Measurements from ENCODE around the gene SH3TC2. TPM values are rescaled to one million over a fixed set of nuclear protein-coding genes. Genes with fewer than 3 reads are reported as not detected.

Gene SH3TC2
- total and polyA plus RNA-seq, 10 of the 15 experiments (the other 5 are each of a cell fraction or from before 2014, with no cell fraction given): not detected

GRCh38 chr5:149013796-149014195, 49.1 kb downstream of the SH3TC2 start:
- H4K20me1 ChIP-seq (ENCODE audit: control insufficient read depth, insufficient read depth): no peaks in the 10 kb centered on the region
- intact Hi-C loops (cut with micrococcal nuclease; ENCODE audit: unreplicated experiment) (no loop called here), in situ Hi-C loops (cut with MboI) (no loop called here)
- no peak overlapping the region for H2AFZ ChIP-seq (ENCODE audit: control insufficient read depth, low read depth, low read length)
- ATAC-seq (no peak), DNase-seq (ENCODE audit: low read depth, low spot score) (no peak), FAIRE-seq (no peak)
- no peaks in the 10 kb centered on the region for H3K9me3 ChIP-seq (replicated peaks; ENCODE audit: control insufficient read depth, insufficient read depth, low read length)
- TF ChIP-seq ZZZ3 (IDR thresholded peaks at IDR 0.05; ENCODE audit: control insufficient read depth, insufficient read length, low read depth): no peak
- H3K27ac ChIP-seq (ENCODE audit: control insufficient read depth, insufficient read depth): no peak overlapping the region
- ChIA-PET CTCF (no interaction called here), RAD21 (ENCODE audit: unreplicated experiment) (no interaction called here), POLR2A (no interaction called here), SMC1A (ENCODE audit: uncharacterized antibody, unreplicated experiment) (interaction anchor here (0.9 kb wide), 1 partner anchor 9 kb away, joined by 3 read pairs; no protein-coding TSS in a partner anchor)
- H3K36me3 ChIP-seq (ENCODE audit: control insufficient read depth in 2 of 2, insufficient read depth in 2 of 2, low read length in 1 of 2): no peaks in the 10 kb centered on the region
- no peaks in the 10 kb centered on the region for H3K4me1 ChIP-seq (ENCODE audit: control insufficient read depth, insufficient read depth, low read length)
- no peaks in the 10 kb centered on the region; a peak in 1 of 4 replicates for H3K27me3 ChIP-seq (replicated peaks in 1 of 2; ENCODE audit: control insufficient read depth in 2 of 2, insufficient read depth in 2 of 2, low read length in 1 of 2)
- WGBS (ENCODE audit: insufficient coverage, insufficient replicate concordance, low lambda C conversion rate, missing lambda C conversion rate): 0% methylated on average over 2 of the region's 2 CpGs
- H3K4me3 ChIP-seq: no peak overlapping the region
- no TSS peak for BruUV-seq (replicated peaks)
- H3K9ac ChIP-seq (ENCODE audit: control insufficient read depth, insufficient read depth, low read length): no peak overlapping the region
- no peak overlapping the region for H3K4me2 ChIP-seq (ENCODE audit: control insufficient read depth, insufficient read depth)
- no peaks in the 10 kb centered on the region for H3K79me2 ChIP-seq (ENCODE audit: control insufficient read depth, insufficient read depth, low read length)

- H3K36me3 ChIP-seq (ENCODE audit: control insufficient read depth in 2 of 2, insufficient read depth in 2 of 2, low read length in 1 of 2): no peaks in the 10 kb centered on the region
- H3K4me3 ChIP-seq: no peak overlapping the region
- FAIRE-seq (no peak), DNase-seq (ENCODE audit: low read depth, low spot score) (no peak), ATAC-seq (no peak)
- SMC1A ChIA-PET (ENCODE audit: uncharacterized antibody, unreplicated experiment): interaction anchor here (0.6 to 1.3 kb wide), 2 partner anchors 162 to 282 kb away, joined by 3 to 4 read pairs; no protein-coding TSS in a partner anchor
- RAD21 ChIA-PET (ENCODE audit: unreplicated experiment): no interaction called here
- CTCF ChIA-PET: interaction anchor here (1.0 to 3.1 kb wide), 3 partner anchors 17 to 282 kb away, joined by 3 to 9 read pairs (median 5); no protein-coding TSS in a partner anchor
- intact Hi-C loops (cut with micrococcal nuclease; ENCODE audit: unreplicated experiment): no loop called here
- H3K4me2 ChIP-seq (ENCODE audit: control insufficient read depth, insufficient read depth): no peak overlapping the region
- no peaks in the 10 kb centered on the region for H3K9me3 ChIP-seq (replicated peaks; ENCODE audit: control insufficient read depth, insufficient read depth, low read length)
- no peaks in the 10 kb centered on the region; a peak in 1 of 4 replicates for H3K27me3 ChIP-seq (replicated peaks in 1 of 2; ENCODE audit: control insufficient read depth in 2 of 2, insufficient read depth in 2 of 2, low read length in 1 of 2)
- no peaks in the 10 kb centered on the region for H3K79me2 ChIP-seq (ENCODE audit: control insufficient read depth, insufficient read depth, low read length)
- H3K9ac ChIP-seq (ENCODE audit: control insufficient read depth, insufficient read depth, low read length): no peak overlapping the region
- no peaks in the 10 kb centered on the region for H4K20me1 ChIP-seq (ENCODE audit: control insufficient read depth, insufficient read depth)
- 41% methylated on average over 5 of the region's 5 CpGs for WGBS (ENCODE audit: insufficient coverage, insufficient replicate concordance, low lambda C conversion rate, missing lambda C conversion rate)
- in situ Hi-C loops (cut with MboI): no loop called here
- POLR2A ChIA-PET: no interaction called here
- no peaks in the 10 kb centered on the region for H3K4me1 ChIP-seq (ENCODE audit: control insufficient read depth, insufficient read depth, low read length)
- no peak overlapping the region for H2AFZ ChIP-seq (ENCODE audit: control insufficient read depth, low read depth, low read length)
- no TSS peak for BruUV-seq (replicated peaks)
- no peak overlapping the region for H3K27ac ChIP-seq (ENCODE audit: control insufficient read depth, insufficient read depth)
- no peak for TF ChIP-seq ZBTB33 (IDR thresholded peaks at IDR 0.05)
- TF ChIP-seq RELB (IDR thresholded peaks at IDR 0.05; ENCODE audit: low read depth): no peak
- TF ChIP-seq ESRRA (IDR thresholded peaks at IDR 0.05; ENCODE audit: low read length): no peak
- TF ChIP-seq ATF7 (IDR thresholded peaks at IDR 0.05; ENCODE audit: low read depth): no peak
- TF ChIP-seq YBX1 (IDR thresholded peaks at IDR 0.05): no peak
- TF ChIP-seq E4F1 (IDR thresholded peaks at IDR 0.05; ENCODE audit: borderline replicate concordance, partially characterized antibody): no peak
- no peak for TF ChIP-seq CHD2 (IDR thresholded peaks at IDR 0.05; ENCODE audit: borderline replicate concordance, low read depth, low read length)
- TF ChIP-seq ELK1 (IDR thresholded peaks at IDR 0.05; ENCODE audit: low read depth, low read length): no peak
- no peak for TF ChIP-seq ZNF274 (IDR thresholded peaks at IDR 0.05; ENCODE audit: insufficient read depth, insufficient read length)
Measured at GRCh38 chr5:149012350-149012749, 50.5 kb downstream of the SH3TC2 start.

Measured in GM12878 (cell line).